Heart left ventricle (tissue), 16 donors: ENCODE results near the gene CIB4. TPM values are rescaled to one million over a fixed set of nuclear protein-coding genes. Genes with fewer than 3 reads are reported as not detected.
"Not testable (repeated sequence)": the region's sequence is repeated elsewhere in the genome, so short reads cannot be mapped to it uniquely, and the experiment has no call there.

ENCODE experiments used
- ATAC-seq, 4 donors: fragments of 200-7000 bp; cut with Tn5 transposase; one replicate each; pipeline ENCODE4 v1.9.1; 2020 to 2022; ENCODE audit warnings: moderate library complexity in 4 of 4, mild to moderate bottlenecking in 3 of 4, moderate number of reproducible peaks in 1 of 4
- DNase-seq, 5 donors: peaks; one replicate each; pipeline ENCODE4 v3.0.0-alpha.2; 2020
- H3K27ac ChIP-seq, 12 donors: fragments of 200-600 bp; sonication (generic) in 4 of 12; one replicate each; pipeline versions ENCODE4 v1.5.0 to v1.8.0; 2016 to 2022; ENCODE audit warnings: mild to moderate bottlenecking in 2 of 12
- H3K27me3 ChIP-seq, 9 donors: fragments of 200-600 bp; sonication (generic) in 2 of 9; one replicate each; pipeline versions ENCODE4 v1.5.1 to v1.8.0; 2016 to 2022; ENCODE audit warnings: mild to moderate bottlenecking in 3 of 9
- H3K36me3 ChIP-seq, 9 donors: fragments of 200-600 bp; sonication (generic) in 2 of 9; one replicate each; pipeline versions ENCODE4 v1.5.0 to v1.8.0; 2018 to 2022; ENCODE audit warnings: mild to moderate bottlenecking in 2 of 9
- H3K4me1 ChIP-seq, 12 donors: fragments of 200-600 bp; sonication (generic) in 4 of 12; one replicate each; pipeline versions ENCODE4 v1.5.0 to v1.8.0; 2016 to 2022; ENCODE audit warnings: mild to moderate bottlenecking in 3 of 12
- H3K4me3 ChIP-seq, 12 donors: fragments of 200-600 bp; sonication (generic) in 4 of 12; one replicate each; pipeline versions ENCODE4 v1.5.0 to v1.8.0; 2017 to 2022; ENCODE audit warnings: mild to moderate bottlenecking in 9 of 12, moderate library complexity in 4 of 12
- H3K9me3 ChIP-seq, 12 donors: fragments of 200-600 bp; sonication (generic) in 4 of 12; one replicate each; pipeline versions ENCODE4 v1.5.0 to v1.8.0; 2016 to 2022; ENCODE audit warnings: mild to moderate bottlenecking in 1 of 12
- POLR2A ChIP-seq, 2 donors: fragments of 450-650 bp; IDR thresholded peaks; one replicate each; pipeline ENCODE4 v1.6.1; 2017; ENCODE audit warnings: antibody characterized with exemption in 2 of 2, mild to moderate bottlenecking in 2 of 2, moderate library complexity in 2 of 2
- WGBS, 4 donors: extraction: QIAGEN DNeasy Blood & Tissue Kit in 2 of 4; methylation state at CpG; one replicate each; pipeline versions ENCODE4 v1.1.5 to v1.1.7; 2013 to 2018; 5-methylcytosine and 5-hydroxymethylcytosine counted together
- intact Hi-C, 10 donors: fragments of 100-400 bp; cut with DNase I; formaldehyde crosslinking; loops; one replicate each; pipeline versions ENCODE4 v1.11.1 to v1.14.2; 2022
- polyA plus RNA-seq, 2 donors: library from polyadenylated mRNA; stranded (reverse); fragments of 200-250 nt; gene quantifications; one replicate each; pipeline ENCODE4 v1.2.3, GENCODE V29; 2013
- total RNA-seq, 9 donors: library from RNA; depleted of rRNA in 2 of 9; stranded (reverse); fragments of >200 nt in 2 of 9; fragmentation: NEBNext Ultra II Directional in 3 of 9; extraction: Animal tissue kit (Norgen Biotek cat#: 25700) in 3 of 9; gene quantifications; one replicate each; pipeline versions ENCODE4 v1.1.0 to v1.2.4, GENCODE V29; 2016 to 2023
- TF ChIP-seq, protein P1 (sequence below), 12 donors: fragments of 200-600 bp; sonication (generic) in 4 of 12; IDR thresholded peaks; one replicate each; pipeline versions ENCODE4 v1.5.0 to v1.8.0; 2018 to 2022; ENCODE audit warnings: antibody characterized with exemption in 12 of 12, mild to moderate bottlenecking in 5 of 12
- donor health status: ischemic (EF 13 %, LVEDD 7.1; RV severe dilation, severe dysfunction).
- donor health status: healthy with polysubstance abuse.
- donor health status: DM: no; HTN: yes; CAD: no.
- donor health status: DM: no; HTN: no; CAD: no.
- donor health status: ischemic (EF 25% LVEDD 6.9; RV normal size, moderate dysfunction).
- donor health status: ischemic (EF 25% LVEDD 5.7; RV mildly dilated, moderate dysfunction).
- donor health status: healthy.
- donor health status: DM: yes; HTN: yes; CAD: no.
- donor health status: ischemic (EF 35%, LVEDD 5.7; RV mildly dilated, moderate dysfunction).
- donor health status: nonischemic (EF 11% LVEDD 7.7; RV severe dilation, severe dysfunction).
- donor health status: DM: yes; HTN: yes; CAD: no.
- donor health status: PGD.
- donor health status: ischemic (EF 29% LVEDD 5.4; RV normal size, mild dysfunction).
- donor health status: nonischemic (EF 23%, LVEDD 6.1; RV moderate dilation, normal function).

Gene CIB4
- total and polyA plus RNA-seq, 11 donors: not detected

DNA sequence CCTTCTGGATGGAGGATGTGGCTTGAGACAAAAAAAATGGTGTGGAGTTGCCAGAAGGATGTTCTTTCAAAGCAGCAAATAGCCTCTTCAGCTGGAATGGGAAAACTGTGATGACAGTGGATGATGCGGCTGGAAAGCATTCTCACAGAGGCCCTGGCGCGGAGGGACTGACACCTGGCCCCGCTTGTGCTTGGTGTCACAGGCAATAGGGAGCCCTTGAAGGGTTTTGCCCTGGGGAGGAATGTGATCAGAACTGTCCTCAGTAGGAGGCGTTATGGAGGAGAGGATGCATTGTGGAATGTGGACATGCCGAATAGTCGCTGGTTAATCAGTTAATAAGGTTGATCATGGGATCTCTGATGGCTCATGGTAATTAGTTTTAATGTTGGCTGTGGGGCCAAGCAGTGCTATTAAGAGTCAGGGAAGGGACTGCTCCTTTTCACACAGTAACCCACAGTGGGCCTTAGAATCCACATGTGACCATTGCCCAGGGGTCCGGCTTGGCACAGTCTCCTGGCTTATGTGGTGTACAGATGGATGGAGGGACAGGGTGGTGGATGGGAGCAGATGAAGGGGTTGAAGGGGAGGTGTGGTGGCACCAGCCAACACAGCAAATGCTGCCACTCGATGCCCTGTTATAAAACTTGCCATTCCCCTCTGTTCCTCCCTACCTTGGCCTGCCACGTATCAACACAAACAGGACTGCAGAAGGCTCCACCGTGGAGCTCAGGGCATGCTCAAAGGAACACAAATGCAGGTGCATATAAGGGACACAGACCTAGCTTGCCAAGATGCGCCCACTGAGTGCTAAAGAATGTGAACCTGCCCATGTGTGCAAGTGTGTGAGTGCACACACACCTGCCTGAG, 71.7 kb downstream of the CIB4 start:
- no peaks in the 10 kb centered on the region for H3K36me3 ChIP-seq
- no peak overlapping the region for H3K4me3 ChIP-seq
- WGBS, 4 donors: 78 to 82% (median 81%) methylated on average over 12 of the region's 12 CpGs
- peaks cover 0 to 70% (median 9%) of the 10 kb centered on the region in 9 donors for H3K27me3 ChIP-seq
- DNase-seq: peak in 1 of 5 donors; percentile 29
- no peaks in the 10 kb centered on the region for H3K4me1 ChIP-seq
- H3K27ac ChIP-seq: no peak overlapping the region
- TF ChIP-seq POLR2A (IDR thresholded peaks at IDR 0.05): no peak
- TF ChIP-seq, protein P1, sequence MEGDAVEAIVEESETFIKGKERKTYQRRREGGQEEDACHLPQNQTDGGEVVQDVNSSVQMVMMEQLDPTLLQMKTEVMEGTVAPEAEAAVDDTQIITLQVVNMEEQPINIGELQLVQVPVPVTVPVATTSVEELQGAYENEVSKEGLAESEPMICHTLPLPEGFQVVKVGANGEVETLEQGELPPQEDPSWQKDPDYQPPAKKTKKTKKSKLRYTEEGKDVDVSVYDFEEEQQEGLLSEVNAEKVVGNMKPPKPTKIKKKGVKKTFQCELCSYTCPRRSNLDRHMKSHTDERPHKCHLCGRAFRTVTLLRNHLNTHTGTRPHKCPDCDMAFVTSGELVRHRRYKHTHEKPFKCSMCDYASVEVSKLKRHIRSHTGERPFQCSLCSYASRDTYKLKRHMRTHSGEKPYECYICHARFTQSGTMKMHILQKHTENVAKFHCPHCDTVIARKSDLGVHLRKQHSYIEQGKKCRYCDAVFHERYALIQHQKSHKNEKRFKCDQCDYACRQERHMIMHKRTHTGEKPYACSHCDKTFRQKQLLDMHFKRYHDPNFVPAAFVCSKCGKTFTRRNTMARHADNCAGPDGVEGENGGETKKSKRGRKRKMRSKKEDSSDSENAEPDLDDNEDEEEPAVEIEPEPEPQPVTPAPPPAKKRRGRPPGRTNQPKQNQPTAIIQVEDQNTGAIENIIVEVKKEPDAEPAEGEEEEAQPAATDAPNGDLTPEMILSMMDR (IDR thresholded peaks at IDR 0.05): no peak
- no peaks in the 10 kb centered on the region for H3K9me3 ChIP-seq
- ATAC-seq: no peak
- intact Hi-C loops: loop anchor here in 3 of 10 donors (10.0 kb wide), 2 partner anchors 65 to 175 kb away; no protein-coding TSS in a partner anchor

DNA sequence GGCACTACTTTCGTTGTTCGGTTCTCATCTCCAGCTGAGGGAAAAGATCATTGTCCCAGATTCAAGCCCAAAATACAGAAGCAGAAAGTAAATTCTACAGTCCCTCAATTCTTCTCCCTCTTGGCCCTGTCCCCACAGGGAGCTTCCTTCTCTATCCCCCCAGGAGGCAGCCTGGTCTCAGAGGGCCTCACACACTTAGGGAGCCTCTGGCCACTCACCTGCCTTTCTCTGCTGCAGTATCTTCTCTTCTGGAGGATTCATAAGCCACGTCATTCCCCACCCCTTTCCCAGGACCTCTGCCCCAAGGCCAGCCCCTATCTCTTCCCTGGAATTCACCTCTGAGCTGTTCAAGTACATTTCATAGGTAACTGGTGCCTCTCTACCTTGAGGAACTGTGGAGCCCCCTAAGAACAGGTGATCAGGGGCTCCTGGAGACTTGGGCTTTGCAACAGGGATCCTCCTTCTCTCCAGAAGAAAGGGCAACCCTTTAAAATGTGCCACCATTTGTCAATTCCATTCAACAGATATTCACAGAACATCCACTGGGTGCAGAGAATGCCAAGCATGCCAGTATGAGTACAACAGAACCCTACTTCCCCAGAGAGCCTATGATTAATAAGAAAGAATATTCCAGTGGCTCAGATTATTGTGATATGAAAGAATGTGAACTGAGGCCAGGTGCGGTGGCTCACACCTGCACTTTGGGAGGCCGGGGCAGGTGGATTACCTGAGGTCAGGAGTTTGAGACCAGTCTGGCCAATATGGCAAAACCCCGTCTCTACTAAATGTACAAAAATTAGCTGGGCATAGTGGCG, 72.9 kb downstream of the CIB4 start:
- H3K4me3 ChIP-seq: no peak overlapping the region
- intact Hi-C loops: no loop called here
- H3K4me1 ChIP-seq: peaks cover 0 to 4% (median under 1%) of the 10 kb centered on the region in 12 donors
- 75 to 82% (median 79%) methylated on average over 7 of the region's 7 CpGs for WGBS, 4 donors
- H3K9me3 ChIP-seq: no peaks in the 10 kb centered on the region
- peaks cover 0 to 77% (median 9%) of the 10 kb centered on the region in 9 donors for H3K27me3 ChIP-seq
- DNase-seq (no peak), ATAC-seq (no peak)
- H3K27ac ChIP-seq: no peak overlapping the region
- TF ChIP-seq POLR2A (IDR thresholded peaks at IDR 0.05): no peak
- TF ChIP-seq, protein P1 (IDR thresholded peaks at IDR 0.05): no peak
- no peaks in the 10 kb centered on the region for H3K36me3 ChIP-seq

DNA sequence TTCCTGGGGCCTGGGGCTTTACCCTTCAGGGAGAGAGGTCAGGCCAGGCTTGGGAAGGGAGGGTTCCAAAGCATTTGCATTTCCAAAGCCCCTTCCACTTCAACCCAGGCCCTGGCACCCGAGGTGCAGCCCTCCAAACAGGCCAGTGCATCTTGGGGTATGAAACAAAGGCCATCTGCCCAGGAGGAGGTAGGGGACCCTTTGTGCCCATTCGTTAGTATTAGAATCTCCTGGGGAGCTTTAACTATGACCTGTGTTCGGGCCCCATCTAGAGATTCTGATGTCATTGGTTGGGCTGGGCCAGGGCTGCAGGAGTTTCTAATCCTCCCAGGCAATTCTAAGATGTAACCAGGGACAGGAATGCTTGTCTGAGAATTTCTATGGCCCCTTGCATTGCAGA, 73.6 kb downstream of the CIB4 start:
- Histone ChIP-seq H3K9me3 (no peaks in the 10 kb centered on the region), H3K27me3 (peaks cover 4 to 78% (median 12%) of the 10 kb centered on the region in 9 donors), H3K4me1 (peaks cover 0 to 11% (median 7%) of the 10 kb centered on the region in 12 donors), H3K27ac (no peak overlapping the region), H3K36me3 (no peaks in the 10 kb centered on the region), H3K4me3 (no peak overlapping the region)
- TF ChIP-seq, protein P1 (IDR thresholded peaks at IDR 0.05): no peak
- WGBS, 4 donors: 51 to 63% (median 58%) methylated on average over 2 to 3 of the region's 3 CpGs
- DNase-seq (peak in 1 of 5 donors; percentile 10), ATAC-seq (no peak)
- intact Hi-C loops: no loop called here

DNA sequence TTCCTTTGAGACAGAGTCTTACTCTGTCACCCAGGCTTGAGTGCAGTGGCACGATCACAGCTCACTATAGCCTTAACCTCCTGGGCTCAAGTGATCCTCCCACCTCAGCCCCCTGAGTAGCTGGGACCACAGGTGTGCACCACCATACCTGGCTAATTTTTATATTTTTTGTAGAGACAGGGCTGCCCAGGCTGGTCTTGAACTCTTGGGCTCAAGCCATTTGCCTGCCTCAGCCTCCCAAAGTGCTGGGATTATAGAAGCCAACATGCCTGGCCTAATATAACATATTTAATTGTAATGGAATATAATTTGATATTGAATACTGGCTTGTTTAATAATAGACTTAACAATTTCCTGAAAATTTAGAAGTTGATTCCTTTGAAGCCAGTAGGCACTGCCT, 74.4 kb downstream of the CIB4 start:
- Histone ChIP-seq H3K4me1 (peaks cover 0 to 17% (median 12%) of the 10 kb centered on the region in 12 donors), H3K27me3 (peaks cover 4 to 86% (median 20%) of the 10 kb centered on the region in 9 donors)
- H3K27ac ChIP-seq, ATAC-seq, DNase-seq, H3K9me3 ChIP-seq, intact Hi-C loops, H3K36me3 ChIP-seq, H3K4me3 ChIP-seq: not testable (repeated sequence)
- WGBS, 4 donors: 75 to 91% (median 86%) methylated on average over 1 of the region's 1 CpG
